NCI-H226 (cell line): ENCODE results near the gene CAPN15.
A peak's percentile ranks its signal among the peaks of the same experiment; 100 is the strongest.

Experiments
- DNase-seq: peaks from one replicate; pipeline ENCODE4 v3.0.0-alpha.2; 2015

CAPN15 gene

GRCh38 chr16:580141-580945 lies 52.8 kb downstream of the CAPN15 start:
- DNase-seq = no peak

DNA sequence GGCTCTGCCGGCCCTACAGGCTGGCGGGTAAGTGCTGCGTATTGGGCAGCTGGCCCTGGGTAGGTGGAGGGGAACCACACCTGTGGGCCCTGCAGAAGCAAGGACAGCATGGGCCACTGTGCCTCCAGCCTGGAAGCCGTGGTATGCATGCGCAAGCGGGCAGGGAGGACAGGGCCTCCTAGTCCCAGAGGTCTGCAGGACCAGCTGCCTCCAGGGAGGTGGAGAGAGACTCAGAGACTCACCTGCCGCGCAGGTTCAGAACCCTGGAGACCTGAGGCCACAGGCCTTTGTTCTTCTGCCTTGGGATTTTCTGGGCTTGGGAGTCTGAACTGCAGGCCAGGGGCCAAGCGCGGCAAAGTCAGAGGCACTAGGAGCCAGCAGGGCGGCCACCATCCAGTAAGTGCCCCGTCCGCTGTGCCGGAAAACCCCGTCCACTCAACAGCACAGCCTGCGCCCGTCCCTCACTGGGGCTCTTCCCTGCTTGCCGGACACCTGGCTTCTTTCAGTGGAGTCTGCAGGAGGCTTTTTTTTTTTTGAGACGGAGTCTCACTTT lies 53.5 kb downstream of the CAPN15 start:
- DNase-seq = no peak

DNA sequence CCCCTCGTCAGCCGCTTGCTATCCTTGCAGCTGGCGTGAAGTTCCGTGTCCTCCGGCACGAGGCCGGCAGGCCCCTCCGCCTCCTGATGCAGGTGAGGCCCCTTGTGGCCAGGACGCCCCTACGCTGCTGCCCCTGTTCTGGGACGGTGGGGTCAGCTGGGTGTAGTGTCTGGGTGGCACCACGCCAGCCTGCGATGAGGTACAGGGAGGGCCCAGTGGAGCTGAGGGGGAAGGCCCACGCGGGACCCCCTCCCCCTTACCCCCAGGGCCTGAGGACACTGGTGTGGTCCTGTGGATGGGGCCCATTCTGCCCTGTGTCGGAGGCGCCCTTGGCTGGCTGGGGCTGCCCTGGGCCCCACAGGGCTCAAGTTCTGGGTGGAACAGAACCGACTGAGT lies 54.7 kb downstream of the CAPN15 start:
- DNase-seq = no peak

DNA sequence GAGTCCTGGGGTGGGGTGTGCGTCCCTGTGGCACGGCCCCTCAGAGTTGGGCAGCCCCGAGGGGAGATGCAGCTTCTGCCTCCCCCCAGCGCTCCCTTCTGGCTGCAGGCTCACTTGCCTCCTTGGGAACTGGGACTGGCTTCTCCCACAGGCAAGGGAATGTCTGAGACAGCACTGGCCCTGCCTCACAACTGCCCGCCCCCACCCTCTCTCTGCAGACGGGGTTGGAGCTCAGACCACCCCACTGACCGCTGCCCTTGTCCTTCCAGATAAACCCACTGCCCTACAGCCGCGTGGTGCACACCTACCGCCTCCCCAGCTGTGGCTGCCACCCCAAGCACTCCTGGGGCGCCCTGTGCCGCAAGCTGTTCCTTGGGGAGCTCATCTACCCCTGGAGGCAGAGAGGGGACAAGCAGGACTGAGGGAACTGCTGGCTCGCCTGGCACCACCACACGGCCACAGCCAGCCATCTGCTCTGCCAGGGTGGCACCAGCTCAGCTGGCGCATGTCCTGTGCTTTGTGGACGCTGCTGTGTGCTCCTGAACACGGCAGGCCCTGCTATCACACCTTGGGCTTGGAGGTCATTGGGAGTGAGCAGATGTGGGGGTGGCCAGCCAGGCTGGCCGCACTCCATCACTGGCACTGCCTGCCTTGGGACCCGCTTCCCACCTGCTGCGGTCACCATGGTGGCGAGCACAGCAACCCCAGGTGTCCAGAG lies 55.3 kb downstream of the CAPN15 start:
- no peak for DNase-seq

DNA sequence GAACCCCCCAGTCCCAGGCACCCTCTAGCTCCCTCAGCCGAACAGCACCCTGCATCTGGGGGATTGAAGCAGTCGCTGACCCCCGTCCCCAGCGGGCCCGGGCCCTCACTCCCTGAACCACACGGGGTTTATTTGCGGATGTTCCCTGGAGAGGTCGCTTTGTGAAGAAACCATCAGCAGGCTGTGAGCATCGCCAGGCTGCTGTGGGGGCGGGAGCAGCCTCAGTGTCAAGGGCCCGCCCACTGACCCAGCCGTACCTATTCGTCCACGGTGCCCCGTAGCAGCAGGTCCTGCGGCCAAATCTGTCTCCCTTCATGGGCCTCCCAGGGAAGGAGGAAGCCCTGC lies 55.9 kb downstream of the CAPN15 start:
- no peak for DNase-seq

DNA sequence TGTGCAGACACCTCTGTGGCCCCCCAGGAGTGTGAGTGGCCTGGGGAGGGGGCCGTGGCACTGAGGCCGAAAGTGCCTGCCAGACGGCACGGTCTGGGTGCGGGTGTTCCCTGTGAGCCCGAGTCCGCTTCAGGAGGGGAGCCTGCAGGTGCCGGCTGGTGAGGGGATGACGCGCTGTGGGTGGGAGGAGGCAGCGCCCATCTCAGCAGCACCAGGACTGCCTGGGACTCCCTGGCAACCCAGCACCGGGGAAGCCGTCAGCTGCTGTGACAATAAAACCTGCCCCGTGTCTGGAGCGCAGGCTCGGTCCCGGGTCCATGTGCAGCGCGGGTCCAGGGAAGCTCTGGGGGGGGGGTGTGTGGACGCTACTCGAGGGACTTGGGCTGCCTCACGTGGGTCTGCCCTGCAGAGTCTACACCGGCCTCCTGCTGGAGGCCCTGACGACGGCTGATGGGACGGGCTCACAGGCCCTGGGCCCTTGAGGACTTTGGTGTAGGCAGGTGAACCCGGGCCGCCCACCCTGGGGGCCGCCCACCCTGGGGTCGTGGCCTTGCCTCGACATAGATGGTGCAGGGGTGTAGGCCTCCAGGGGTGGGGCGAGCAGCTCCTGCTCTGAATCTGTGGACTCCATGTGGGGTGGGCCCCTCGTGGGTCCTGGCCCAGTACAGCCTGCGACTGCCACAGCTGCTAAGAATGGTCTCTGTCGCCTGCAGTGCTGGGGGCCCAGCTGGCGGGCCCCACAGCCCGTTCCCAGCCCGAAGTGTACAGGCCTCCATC lies 56.5 kb downstream of the CAPN15 start:
- no peak for DNase-seq

DNA sequence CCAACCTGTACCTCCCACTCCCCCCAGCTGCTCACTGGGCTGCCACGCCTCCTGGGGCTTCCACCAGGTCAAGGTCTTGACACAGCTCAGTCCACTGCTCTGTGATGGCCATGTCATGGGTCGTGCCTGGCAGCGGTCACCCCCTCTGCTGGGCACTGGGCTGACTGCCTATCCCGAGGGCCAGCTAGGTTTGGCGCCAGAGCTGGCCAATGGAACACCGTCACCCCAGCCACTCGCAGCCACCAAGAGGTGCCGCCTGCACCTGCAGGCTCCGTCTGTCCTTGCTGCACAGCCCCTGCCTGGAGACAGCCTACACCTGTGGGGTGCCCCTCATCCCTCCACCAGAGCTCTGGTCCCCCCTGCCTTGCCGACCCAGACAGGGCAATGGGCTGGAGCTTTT lies 57.8 kb downstream of the CAPN15 start:
- no peak for DNase-seq

- no peak for DNase-seq
Observed at GRCh38 chr16:586047-586644, 58.6 kb downstream of the CAPN15 start.

- no peak for DNase-seq
Observed at GRCh38 chr16:586645-587590, 59.4 kb downstream of the CAPN15 start.

- no peak for DNase-seq
Observed at GRCh38 chr16:588639-588888, 61.1 kb downstream of the CAPN15 start.

DNA sequence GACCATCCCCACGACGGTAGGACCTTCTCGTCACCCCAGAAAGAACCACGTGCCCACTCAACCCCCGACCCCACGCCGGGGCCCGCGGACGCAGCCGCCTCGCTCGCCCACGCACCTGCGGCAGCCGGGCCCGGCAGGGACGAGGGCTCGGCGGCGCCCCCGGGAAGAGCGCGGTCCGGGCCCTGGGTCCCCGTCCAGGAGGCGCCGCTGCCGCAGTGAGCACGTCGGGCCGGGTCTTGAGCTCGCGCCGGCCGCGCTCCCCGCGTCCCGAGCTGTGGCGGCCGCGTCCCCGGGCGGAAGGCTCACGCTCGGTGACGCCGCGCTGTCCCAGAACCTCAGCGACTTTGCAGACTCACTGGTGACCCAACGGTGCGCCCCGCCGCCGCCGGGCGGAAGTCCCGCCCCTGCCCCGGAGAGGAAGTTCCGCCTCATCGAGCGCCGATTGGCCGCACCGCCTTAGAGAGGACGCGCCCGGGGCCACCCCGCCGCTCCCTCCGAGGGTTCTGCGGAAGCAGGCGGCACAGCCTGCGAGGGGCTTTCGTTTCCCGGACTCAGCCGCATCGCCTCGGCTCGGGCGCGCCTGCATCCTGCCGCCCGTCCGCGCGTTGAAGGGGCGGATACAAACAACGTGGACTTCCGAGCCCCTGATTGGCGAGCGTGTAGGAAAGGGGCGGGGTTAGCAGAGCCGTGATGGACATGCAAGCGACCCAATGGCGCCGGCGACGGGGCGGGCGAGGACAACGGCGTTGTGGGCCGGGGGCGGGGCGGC lies 61.6 kb downstream of the CAPN15 start:
- peak; percentile 80 for DNase-seq

DNA sequence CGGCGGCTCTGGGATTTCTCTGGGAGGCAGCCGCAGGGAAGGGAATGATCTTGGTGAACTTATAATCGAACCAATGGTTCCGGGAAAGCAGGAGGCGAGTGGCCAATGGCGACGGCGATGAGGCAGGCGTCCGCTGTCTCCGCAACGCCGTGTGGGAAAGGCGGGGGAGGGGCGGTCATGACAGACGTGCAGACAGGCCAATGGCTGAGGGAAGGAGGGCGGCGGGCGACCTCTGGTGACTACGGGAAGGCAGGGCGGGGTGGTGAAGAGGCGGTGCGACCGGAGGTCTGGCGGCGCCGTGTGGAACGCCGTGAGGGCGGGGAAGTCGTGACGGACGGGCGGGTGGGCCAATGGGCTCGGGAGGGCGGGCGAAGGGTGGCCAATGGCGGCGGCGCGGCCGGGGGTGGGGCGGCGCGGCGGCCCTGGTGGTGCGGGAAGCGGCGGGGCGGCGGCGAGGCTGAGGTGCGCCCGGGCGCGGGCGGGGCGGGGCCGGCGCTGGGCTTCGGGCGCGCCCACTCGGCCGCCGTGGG lies 62.2 kb downstream of the CAPN15 start, which contains the start of gene RAB40C:
Gene RAB40C, plus strand, starts transcription at position 409 of the 530 bp plus-strand sequence. CDS start 226 bp downstream, outside the sequence.
- peak; percentile 93 for DNase-seq

- DNase-seq = no peak
Observed at GRCh38 chr16:590188-590814, 62.8 kb downstream of the CAPN15 start.

DNA sequence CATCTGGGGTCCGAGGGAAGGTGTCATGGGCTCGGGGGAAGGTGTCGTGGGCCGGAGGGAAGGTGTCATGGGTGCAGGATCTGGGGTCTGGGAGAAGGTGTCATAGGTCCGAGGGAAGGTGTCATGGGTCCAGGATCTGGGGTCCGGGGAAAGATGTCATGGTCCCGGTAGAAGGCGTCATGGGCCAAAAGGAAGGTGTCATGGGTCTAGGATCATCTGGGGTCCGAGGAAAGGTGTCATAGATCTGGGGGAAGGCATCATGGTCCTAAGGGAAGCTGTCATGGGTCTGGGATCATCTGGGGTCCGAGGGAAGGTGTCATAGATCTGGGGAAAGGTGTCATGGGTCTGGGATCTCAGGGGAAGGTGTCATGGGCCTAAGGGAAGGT lies 63.3 kb downstream of the CAPN15 start:
- DNase-seq = no peak

DNA sequence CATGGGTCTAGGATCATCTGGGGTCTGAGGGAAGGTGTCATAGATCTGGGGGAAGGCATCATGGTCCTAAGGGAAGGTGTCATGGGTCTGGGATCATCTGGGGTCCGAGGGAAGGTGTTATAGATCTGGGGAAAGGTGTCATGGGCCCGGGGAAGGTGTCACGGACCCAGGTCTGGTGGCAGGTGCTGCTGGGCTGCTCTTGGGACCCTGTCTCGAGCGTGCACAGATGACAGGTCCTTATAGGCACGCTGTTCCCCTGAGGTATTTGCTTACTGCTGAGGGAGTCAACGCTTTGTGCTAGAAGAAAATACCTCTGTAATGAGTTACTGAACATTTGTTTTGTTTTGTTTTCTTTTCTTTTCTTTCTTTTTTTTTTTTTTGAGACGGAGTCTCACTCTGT lies 63.7 kb downstream of the CAPN15 start:
- no peak for DNase-seq

DNA sequence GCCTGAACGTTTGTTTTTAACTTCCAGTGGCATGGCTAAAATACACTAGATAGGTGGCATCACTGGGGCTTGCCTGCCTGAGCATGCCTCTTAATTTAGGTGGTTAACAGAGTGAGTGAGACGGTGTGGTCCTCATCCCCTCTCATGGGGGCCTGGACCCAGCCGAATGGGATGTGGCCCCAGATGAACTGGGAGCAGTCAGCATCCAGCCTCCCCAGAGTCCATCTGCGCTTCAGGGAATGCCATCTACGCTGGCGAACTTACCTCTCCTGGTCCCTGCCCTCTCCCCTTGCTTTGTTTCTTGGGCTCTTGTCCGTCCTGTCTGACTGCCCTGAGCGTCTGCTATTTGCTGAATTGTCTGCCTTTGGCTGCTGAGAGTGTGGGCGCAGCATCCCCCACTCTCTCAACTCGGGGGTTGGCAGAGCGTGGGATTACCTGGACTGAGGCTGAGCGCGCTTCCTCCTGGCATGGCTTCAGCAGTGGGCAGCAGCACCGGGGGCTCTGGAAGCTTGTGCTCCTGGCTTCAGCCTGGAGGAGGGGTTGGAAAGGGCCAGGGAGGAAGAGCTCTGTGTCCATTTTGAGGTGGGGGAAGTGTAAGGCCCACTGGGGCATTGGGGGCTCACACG lies 64.5 kb downstream of the CAPN15 start:
- DNase-seq = no peak

GRCh38 chr16:592518-593306 lies 65.2 kb downstream of the CAPN15 start:
- DNase-seq = no peak

- no peak for DNase-seq
Observed at GRCh38 chr16:593406-593805, 65.9 kb downstream of the CAPN15 start.

DNA sequence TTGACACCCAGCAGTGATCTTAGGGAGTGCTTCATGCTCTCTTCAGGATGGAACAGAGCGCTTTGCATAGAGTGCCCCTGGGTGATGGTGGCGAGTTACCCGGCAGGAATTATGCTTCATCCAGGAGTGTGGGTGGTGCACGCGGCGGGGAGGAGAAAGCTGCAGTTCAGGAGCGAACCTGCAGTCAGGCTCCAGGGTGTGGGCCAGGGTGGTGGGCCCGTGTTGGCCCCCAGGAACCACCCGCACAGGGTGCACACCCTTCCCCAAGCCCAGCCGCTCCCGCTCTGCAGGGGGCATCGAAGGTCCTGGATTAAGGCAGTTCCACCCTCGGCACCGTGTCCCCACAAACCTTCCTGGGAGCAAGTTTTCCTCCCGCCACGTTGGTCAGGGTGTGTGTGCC lies 66.3 kb downstream of the CAPN15 start:
- no peak for DNase-seq
